Measurements from ENCODE around the gene SMAD3.

DNA sequence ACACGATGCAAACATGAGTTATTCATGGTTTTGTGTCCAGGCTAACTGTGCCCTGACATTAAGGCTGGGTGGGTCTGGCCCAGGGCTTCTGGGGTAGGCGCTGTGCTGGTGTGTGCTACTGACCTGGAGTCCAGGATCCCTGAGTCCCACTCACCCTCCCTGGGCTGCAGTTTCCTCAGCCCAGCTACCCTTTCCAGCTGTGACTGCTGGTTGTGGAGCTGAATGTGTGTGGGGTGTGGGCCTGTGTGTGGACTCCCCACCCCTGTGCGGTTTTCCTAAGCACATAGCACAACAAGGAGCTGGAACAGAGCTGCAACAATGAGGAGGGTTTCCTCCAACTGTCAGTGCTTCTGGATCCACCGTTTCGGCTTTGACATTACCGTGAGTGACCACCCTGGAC is 38.0 kb downstream of the SMAD3 start:
- TF ChIP-seq, protein P1, sequence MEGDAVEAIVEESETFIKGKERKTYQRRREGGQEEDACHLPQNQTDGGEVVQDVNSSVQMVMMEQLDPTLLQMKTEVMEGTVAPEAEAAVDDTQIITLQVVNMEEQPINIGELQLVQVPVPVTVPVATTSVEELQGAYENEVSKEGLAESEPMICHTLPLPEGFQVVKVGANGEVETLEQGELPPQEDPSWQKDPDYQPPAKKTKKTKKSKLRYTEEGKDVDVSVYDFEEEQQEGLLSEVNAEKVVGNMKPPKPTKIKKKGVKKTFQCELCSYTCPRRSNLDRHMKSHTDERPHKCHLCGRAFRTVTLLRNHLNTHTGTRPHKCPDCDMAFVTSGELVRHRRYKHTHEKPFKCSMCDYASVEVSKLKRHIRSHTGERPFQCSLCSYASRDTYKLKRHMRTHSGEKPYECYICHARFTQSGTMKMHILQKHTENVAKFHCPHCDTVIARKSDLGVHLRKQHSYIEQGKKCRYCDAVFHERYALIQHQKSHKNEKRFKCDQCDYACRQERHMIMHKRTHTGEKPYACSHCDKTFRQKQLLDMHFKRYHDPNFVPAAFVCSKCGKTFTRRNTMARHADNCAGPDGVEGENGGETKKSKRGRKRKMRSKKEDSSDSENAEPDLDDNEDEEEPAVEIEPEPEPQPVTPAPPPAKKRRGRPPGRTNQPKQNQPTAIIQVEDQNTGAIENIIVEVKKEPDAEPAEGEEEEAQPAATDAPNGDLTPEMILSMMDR (IDR thresholded peaks at IDR 0.05), result no peak
- no peak for TF ChIP-seq POLR2A (IDR thresholded peaks at IDR 0.05)
